Mesendoderm (in vitro differentiated cells): ENCODE results near the gene CCDC78.
"Not testable (repeated sequence)": the region's sequence is repeated elsewhere in the genome, so short reads cannot be mapped to it uniquely, and the experiment has no call there.

Experiments used
- DNase-seq: peaks from one replicate; pipeline ENCODE4 v3.0.0; 2013
- H2AK5ac ChIP-seq: 2 replicates; pipeline ENCODE4 v1.6.1; 2013; ENCODE audit warnings: low read length, inconsistent platforms
- H2BK120ac ChIP-seq: 2 replicates; pipeline ENCODE4 v1.6.1; 2013; ENCODE audit warnings: low read depth, mild to moderate bottlenecking, low read length, moderate library complexity, mixed read lengths
- H2BK15ac ChIP-seq: replicated peaks from 2 replicates; pipeline ENCODE4 v1.6.1; 2013; ENCODE audit warnings: low read depth, mild to moderate bottlenecking, moderate library complexity
- H2BK5ac ChIP-seq: 2 replicates; pipeline ENCODE4 v1.6.1; 2013; ENCODE audit warnings: low read length, inconsistent platforms
- H3K18ac ChIP-seq: 2 replicates; pipeline ENCODE4 v1.6.1; 2013; ENCODE audit warnings: mild to moderate bottlenecking, low read length, mixed read lengths
- H3K23ac ChIP-seq: one replicate; pipeline ENCODE4 v1.6.1; 2013; ENCODE audit warnings: low read length
- H3K27ac ChIP-seq: 2 replicates; pipeline ENCODE4 v1.5.1; 2013; ENCODE audit warnings: low read depth, mild to moderate bottlenecking, inconsistent platforms, low read length, moderate library complexity
- H3K27me3 ChIP-seq: 2 replicates; pipeline ENCODE4 v1.6.1; 2013; ENCODE audit warnings: low read length, control low read depth, mild to moderate bottlenecking, inconsistent platforms; ENCODE audit not compliant: insufficient read depth, poor library complexity
- H3K36me3 ChIP-seq: 2 replicates; pipeline ENCODE4 v1.6.1; 2013; ENCODE audit warnings: low read length, inconsistent platforms; ENCODE audit not compliant: control insufficient read depth, insufficient read depth
- H3K4ac ChIP-seq: one replicate; pipeline ENCODE4 v1.6.1; 2013; ENCODE audit warnings: low read depth, mild to moderate bottlenecking, low read length, moderate library complexity
- H3K4me1 ChIP-seq: 2 replicates; pipeline ENCODE4 v1.6.1; 2013; ENCODE audit warnings: low read depth, low read length, inconsistent platforms; ENCODE audit not compliant: control insufficient read depth
- H3K4me2 ChIP-seq: 2 replicates; pipeline ENCODE4 v1.6.1; 2013; ENCODE audit warnings: low read length
- H3K4me3 ChIP-seq: 2 replicates; pipeline ENCODE4 v1.5.1; 2013; ENCODE audit warnings: mild to moderate bottlenecking, low read length
- H3K56ac ChIP-seq: one replicate; pipeline ENCODE4 v1.6.1; 2013; ENCODE audit warnings: low read length
- H3K79me1 ChIP-seq: 2 replicates; pipeline ENCODE4 v1.6.1; 2013; ENCODE audit warnings: low read length, inconsistent platforms
- H3K79me2 ChIP-seq: 2 replicates; pipeline ENCODE4 v1.6.1; 2013; ENCODE audit warnings: mild to moderate bottlenecking, low read length; ENCODE audit not compliant: control insufficient read depth, insufficient read depth
- H3K9ac ChIP-seq: 2 replicates; pipeline ENCODE4 v1.6.1; 2013; ENCODE audit warnings: low read length, inconsistent platforms
- H4K5ac ChIP-seq: one replicate; pipeline ENCODE4 v1.6.1; 2013; ENCODE audit warnings: low read length
- H4K8ac ChIP-seq: one replicate; pipeline ENCODE4 v1.6.1; 2013; ENCODE audit warnings: low read depth, mild to moderate bottlenecking, control low read depth, low read length, moderate library complexity
- WGBS: extraction: QIAGEN DNeasy Blood & Tissue Kit; methylation state at CpG from one replicate; pipeline ENCODE4 v1.1.7; 2013; ENCODE audit warnings: low lambda C conversion rate, missing lambda C conversion rate; ENCODE audit not compliant: insufficient coverage; ENCODE audit errors: extremely low coverage; 5-methylcytosine and 5-hydroxymethylcytosine counted together

CCDC78 gene

GRCh38 chr16:756428-756827 lies 30.2 kb upstream of the CCDC78 start:
- Histone ChIP-seq H3K4me3 (no peak overlapping the region), H3K36me3 (no peaks in the 10 kb centered on the region), H2AK5ac (no peak overlapping the region), H3K4me2 (no peak overlapping the region), H3K27ac (no peak overlapping the region), H4K8ac (no peak overlapping the region), H3K18ac (no peak overlapping the region), H2BK120ac (no peak overlapping the region), H3K79me1 (no peaks in the 10 kb centered on the region), H3K79me2 (no peaks in the 10 kb centered on the region), H2BK15ac (no peak overlapping the region), H2BK5ac (no peak overlapping the region), H4K5ac (no peak overlapping the region), H3K4me1 (no peaks in the 10 kb centered on the region), H3K4ac (no peak overlapping the region), H3K23ac (no peak overlapping the region), H3K27me3 (no peaks in the 10 kb centered on the region), H3K56ac (no peak overlapping the region), H3K9ac (no peak overlapping the region)
- no peak for DNase-seq
- no CpG with 5 or more reads among the region's 5 CpGs for WGBS

- Histone ChIP-seq H3K18ac (no peak overlapping the region), H3K4me1 (no peaks in the 10 kb centered on the region), H2BK120ac (no peak overlapping the region), H3K27me3 (no peaks in the 10 kb centered on the region), H3K9ac (no peak overlapping the region), H3K4ac (no peak overlapping the region), H3K4me3 (no peak overlapping the region), H2BK15ac (no peak overlapping the region), H3K4me2 (no peak overlapping the region), H3K27ac (no peak overlapping the region), H4K5ac (no peak overlapping the region), H2BK5ac (no peak overlapping the region), H4K8ac (no peak overlapping the region), H2AK5ac (no peak overlapping the region), H3K79me2 (no peaks in the 10 kb centered on the region), H3K56ac (no peak overlapping the region), H3K79me1 (no peaks in the 10 kb centered on the region), H3K23ac (no peak overlapping the region), H3K36me3 (no peaks in the 10 kb centered on the region)
- WGBS, result no CpG with 5 or more reads among the region's 11 CpGs
- no peak for DNase-seq
Measured at GRCh38 chr16:754656-755055, 28.4 kb upstream of the CCDC78 start.

- not testable (repeated sequence) for H3K4me1 ChIP-seq, DNase-seq, H3K79me2 ChIP-seq, H2BK120ac ChIP-seq, H4K5ac ChIP-seq, H3K18ac ChIP-seq, H3K4me2 ChIP-seq, H4K8ac ChIP-seq, H3K9ac ChIP-seq, H3K4me3 ChIP-seq, H3K79me1 ChIP-seq, H3K56ac ChIP-seq, H2AK5ac ChIP-seq, H3K4ac ChIP-seq, H3K36me3 ChIP-seq, H2BK5ac ChIP-seq, H3K27me3 ChIP-seq, H3K27ac ChIP-seq, H3K23ac ChIP-seq, H2BK15ac ChIP-seq
- no CpG with 5 or more reads among the region's 11 CpGs for WGBS
Measured at GRCh38 chr16:754121-754607, 27.9 kb upstream of the CCDC78 start.

- Histone ChIP-seq H2BK15ac (no peak overlapping the region), H3K79me2 (no peaks in the 10 kb centered on the region), H3K27ac (no peak overlapping the region), H3K36me3 (no peaks in the 10 kb centered on the region), H2BK5ac (no peak overlapping the region), H3K9ac (no peak overlapping the region), H2AK5ac (no peak overlapping the region), H3K79me1 (no peaks in the 10 kb centered on the region), H3K4ac (no peak overlapping the region), H3K4me1 (no peaks in the 10 kb centered on the region), H3K4me2 (no peak overlapping the region), H3K4me3 (no peak overlapping the region), H4K8ac (no peak overlapping the region), H4K5ac (no peak overlapping the region), H2BK120ac (no peak overlapping the region), H3K56ac (no peak overlapping the region), H3K18ac (no peak overlapping the region), H3K23ac (no peak overlapping the region), H3K27me3 (no peaks in the 10 kb centered on the region)
- DNase-seq, result no peak
- WGBS, result no CpG with 5 or more reads among the region's 10 CpGs
Measured at GRCh38 chr16:752007-752312, 25.7 kb upstream of the CCDC78 start.

- H2AK5ac ChIP-seq, result no peak overlapping the region
- no peak overlapping the region for H3K9ac ChIP-seq
- H3K4me1 ChIP-seq, result no peaks in the 10 kb centered on the region
- no peak for DNase-seq
- no peak overlapping the region for H3K4ac ChIP-seq
- WGBS, result no CpG with 5 or more reads among the region's 39 CpGs
- H3K27me3 ChIP-seq, result no peaks in the 10 kb centered on the region
- H4K8ac ChIP-seq, result no peak overlapping the region
- H3K4me2 ChIP-seq, result no peak overlapping the region
- H3K4me3 ChIP-seq, result no peak overlapping the region
- H3K27ac ChIP-seq, result no peak overlapping the region
- no peaks in the 10 kb centered on the region for H3K79me1 ChIP-seq
- no peaks in the 10 kb centered on the region for H3K79me2 ChIP-seq
- H3K18ac ChIP-seq, result no peak overlapping the region
- no peak overlapping the region for H2BK15ac ChIP-seq
- H2BK5ac ChIP-seq, result no peak overlapping the region
- H3K23ac ChIP-seq, result no peak overlapping the region
- H4K5ac ChIP-seq, result no peak overlapping the region
- H2BK120ac ChIP-seq, result no peak overlapping the region
- H3K56ac ChIP-seq, result no peak overlapping the region
- no peaks in the 10 kb centered on the region for H3K36me3 ChIP-seq
Measured at GRCh38 chr16:751152-752006, 25.1 kb upstream of the CCDC78 start.

- no peaks in the 10 kb centered on the region for H3K4me1 ChIP-seq
- no peak overlapping the region for H4K8ac ChIP-seq
- H3K27ac ChIP-seq, result no peak overlapping the region
- H2BK5ac ChIP-seq, result no peak overlapping the region
- H3K79me2 ChIP-seq, result no peaks in the 10 kb centered on the region
- no CpG with 5 or more reads among the region's 9 CpGs for WGBS
- no peak overlapping the region for H3K4ac ChIP-seq
- no peaks in the 10 kb centered on the region for H3K36me3 ChIP-seq
- H3K18ac ChIP-seq, result no peak overlapping the region
- H3K9ac ChIP-seq, result no peak overlapping the region
- H4K5ac ChIP-seq, result no peak overlapping the region
- no peak overlapping the region for H2BK120ac ChIP-seq
- no peak overlapping the region for H3K4me2 ChIP-seq
- no peak overlapping the region for H3K56ac ChIP-seq
- no peaks in the 10 kb centered on the region for H3K79me1 ChIP-seq
- H3K23ac ChIP-seq, result no peak overlapping the region
- H2BK15ac ChIP-seq, result no peak overlapping the region
- H3K4me3 ChIP-seq, result no peak overlapping the region
- H3K27me3 ChIP-seq, result no peaks in the 10 kb centered on the region
- no peak overlapping the region for H2AK5ac ChIP-seq
- DNase-seq, result no peak
Measured at GRCh38 chr16:750485-750884, 24.2 kb upstream of the CCDC78 start.
